Liver (tissue), 9 donors: ENCODE data around the gene ZNF101. TPM values are rescaled to one million over a fixed set of nuclear protein-coding genes. Genes with fewer than 3 reads are reported as not detected.

ENCODE experiments used
- DNase-seq: peaks from one replicate; pipeline ENCODE4 v3.0.0-alpha.2; 2017; ENCODE audit warnings: low spot score
- H3K27ac ChIP-seq, 2 donors: one replicate each; pipeline ENCODE4 v1.7.0; 2013; ENCODE audit warnings: inconsistent platforms in 2 of 2, low read length in 2 of 2, control low read depth in 1 of 2, low read depth in 1 of 2, mild to moderate bottlenecking in 1 of 2
- H3K27me3 ChIP-seq, 4 donors: one replicate each; pipeline versions ENCODE4 v1.6.1 to v1.7.0; 2013; ENCODE audit warnings: low read length in 3 of 4, inconsistent platforms in 1 of 4, mild to moderate bottlenecking in 1 of 4, moderate library complexity in 1 of 4; ENCODE audit not compliant: control insufficient read depth in 4 of 4, insufficient read depth in 4 of 4
- H3K36me3 ChIP-seq, 4 donors: one replicate each; pipeline versions ENCODE4 v1.6.1 to v1.7.0; 2013; ENCODE audit warnings: low read length in 3 of 4, mild to moderate bottlenecking in 3 of 4, low read depth in 1 of 4, moderate library complexity in 1 of 4; ENCODE audit not compliant: control insufficient read depth in 4 of 4, insufficient read depth in 3 of 4
- H3K4me1 ChIP-seq, 4 donors: one replicate each; pipeline versions ENCODE4 v1.6.1 to v1.7.0; 2013; ENCODE audit warnings: low read length in 3 of 4, mild to moderate bottlenecking in 3 of 4, moderate library complexity in 1 of 4; ENCODE audit not compliant: control insufficient read depth in 4 of 4, insufficient read depth in 4 of 4
- H3K4me3 ChIP-seq, 3 donors: one replicate each; pipeline versions ENCODE4 v1.6.1 to v1.7.0; 2013; ENCODE audit warnings: low read length in 3 of 3, control low read depth in 1 of 3, low read depth in 1 of 3, mild to moderate bottlenecking in 1 of 3
- H3K9ac ChIP-seq, 2 donors: one replicate each; pipeline ENCODE4 v1.7.0; 2013; ENCODE audit warnings: low read length in 2 of 2, mild to moderate bottlenecking in 2 of 2, moderate library complexity in 2 of 2, control low read depth in 1 of 2, low read depth in 1 of 2
- H3K9me3 ChIP-seq, 4 donors: one replicate each; pipeline versions ENCODE4 v1.6.1 to v1.7.0; 2013; ENCODE audit warnings: low read length in 3 of 4; ENCODE audit not compliant: control insufficient read depth in 4 of 4
- EGR1 ChIP-seq, 2 donors: IDR thresholded peaks; 2 replicates each; pipeline ENCODE4 v1.6.1; 2016 to 2018; ENCODE audit warnings: antibody characterized with exemption in 2 of 2, low read depth in 2 of 2
- HNF4G ChIP-seq: IDR thresholded peaks from 2 replicates; pipeline ENCODE4 v1.6.1; 2016; ENCODE audit warnings: antibody characterized with exemption
- NR2F2 ChIP-seq: IDR thresholded peaks from 2 replicates; pipeline ENCODE4 v1.6.1; 2016; ENCODE audit warnings: antibody characterized with exemption
- SP1 ChIP-seq: IDR thresholded peaks from 2 replicates; pipeline ENCODE4 v1.6.1; 2018; ENCODE audit warnings: antibody characterized with exemption, mild to moderate bottlenecking
- TAF1 ChIP-seq: conservative IDR thresholded peaks from 2 replicates; pipeline ENCODE4 v1.6.1; 2016; ENCODE audit warnings: antibody characterized with exemption, mild to moderate bottlenecking
- YY1 ChIP-seq: IDR thresholded peaks from 2 replicates; pipeline ENCODE4 v1.6.1; 2016; ENCODE audit warnings: antibody characterized with exemption, mild to moderate bottlenecking
- WGBS: extraction: QIAGEN DNeasy Blood & Tissue Kit; methylation state at CpG from one replicate; pipeline ENCODE4 v1.1.7; 2013; 5-methylcytosine and 5-hydroxymethylcytosine counted together
- polyA plus RNA-seq, 2 donors: library from polyadenylated mRNA; stranded (reverse) in 1 of 2; unstranded in 1 of 2; fragments of 200-250 nt in 1 of 2; fragments of >200 nt in 1 of 2; fragmentation: Nextera tagmentation in 1 of 2; extraction: Ambion mirVana in 1 of 2; gene quantifications; one replicate each; pipeline versions ENCODE4 v1.2.1 to v1.2.3, GENCODE V29; 2013 to 2015
- total RNA-seq, 2 donors: library from RNA; depleted of rRNA; stranded (reverse); fragments of >200 nt; gene quantifications; one replicate each; pipeline ENCODE4 v1.2.3, GENCODE V29; 2014
- TF ChIP-seq, protein P1 (sequence below): fragments of 150-350 bp; IDR thresholded peaks from 2 replicates; pipeline ENCODE4 v1.5.1; 2017; ENCODE audit warnings: improper control_type of control experiment, low read depth, low read length; ENCODE audit not compliant: missing input control
- TF ChIP-seq, protein P2 (sequence below): IDR thresholded peaks from 2 replicates; pipeline ENCODE4 v1.6.1; 2016; ENCODE audit warnings: antibody characterized with exemption, mild to moderate bottlenecking
- TF ChIP-seq, protein P3 (sequence below): IDR thresholded peaks from 2 replicates; pipeline ENCODE4 v1.6.1; 2016; ENCODE audit warnings: antibody characterized with exemption
- TF ChIP-seq, protein P4 (sequence below): IDR thresholded peaks from 2 replicates; pipeline ENCODE4 v1.6.1; 2016; ENCODE audit warnings: antibody characterized with exemption
- donor health status: healthy.
- donor health status: healthy.
- donor health status: healthy.
- donor health status: healthy.
- donor health status: healthy.

The ZNF101 gene
- total and polyA plus RNA-seq, 4 donors, result 1.5 to 6.9 (median 3.5) TPM

DNA sequence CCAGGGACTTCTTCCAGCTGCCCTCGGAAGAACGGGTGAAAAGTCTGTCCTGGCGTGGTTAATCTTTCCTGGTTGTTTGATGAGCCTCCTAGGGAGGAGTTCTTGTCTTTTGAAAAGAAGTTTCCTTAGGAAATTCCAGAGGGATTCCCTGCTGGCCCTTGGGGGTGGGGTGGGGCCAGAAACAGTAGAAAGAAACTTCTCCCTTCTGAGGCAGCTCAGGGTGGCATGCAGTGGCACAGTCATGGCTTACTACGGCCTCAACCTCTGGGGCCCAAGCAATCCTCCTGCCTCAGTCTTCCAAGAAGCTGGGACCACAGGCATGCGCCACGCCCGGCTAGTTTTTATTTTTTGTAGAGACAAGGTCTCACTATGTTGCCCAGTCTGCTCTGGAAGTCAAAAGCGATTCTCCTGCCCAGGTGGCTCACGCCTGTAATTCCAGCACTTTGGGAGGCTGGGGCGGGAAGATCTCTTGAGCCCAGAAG lies 1.5 kb downstream of the ZNF101 start:
- TF ChIP-seq NR2F2, result no peak
- peaks cover 4 to 11% (median 5%) of the 10 kb centered on the region in 4 donors for H3K4me1 ChIP-seq
- peak overlapping the region in 1 of 3 donors; percentile 7 for H3K4me3 ChIP-seq
- H3K36me3 ChIP-seq, result no peaks in the 10 kb centered on the region
- no peaks in the 10 kb centered on the region for H3K27me3 ChIP-seq
- WGBS, result 84% methylated on average over 10 of the region's 10 CpGs
- no peak overlapping the region for H3K9ac ChIP-seq
- H3K27ac ChIP-seq, result no peak overlapping the region
- peaks cover 0 to 8% (median 2%) of the 10 kb centered on the region in 4 donors for H3K9me3 ChIP-seq
- DNase-seq, result no peak

- WGBS, result 95% methylated on average over 3 of the region's 3 CpGs
- H3K36me3 ChIP-seq, result peaks cover 3 to 22% (median 17%) of the 10 kb centered on the region in 4 donors
- DNase-seq, result no peak
- H3K4me3 ChIP-seq, result no peak overlapping the region
- TF ChIP-seq, protein P1, sequence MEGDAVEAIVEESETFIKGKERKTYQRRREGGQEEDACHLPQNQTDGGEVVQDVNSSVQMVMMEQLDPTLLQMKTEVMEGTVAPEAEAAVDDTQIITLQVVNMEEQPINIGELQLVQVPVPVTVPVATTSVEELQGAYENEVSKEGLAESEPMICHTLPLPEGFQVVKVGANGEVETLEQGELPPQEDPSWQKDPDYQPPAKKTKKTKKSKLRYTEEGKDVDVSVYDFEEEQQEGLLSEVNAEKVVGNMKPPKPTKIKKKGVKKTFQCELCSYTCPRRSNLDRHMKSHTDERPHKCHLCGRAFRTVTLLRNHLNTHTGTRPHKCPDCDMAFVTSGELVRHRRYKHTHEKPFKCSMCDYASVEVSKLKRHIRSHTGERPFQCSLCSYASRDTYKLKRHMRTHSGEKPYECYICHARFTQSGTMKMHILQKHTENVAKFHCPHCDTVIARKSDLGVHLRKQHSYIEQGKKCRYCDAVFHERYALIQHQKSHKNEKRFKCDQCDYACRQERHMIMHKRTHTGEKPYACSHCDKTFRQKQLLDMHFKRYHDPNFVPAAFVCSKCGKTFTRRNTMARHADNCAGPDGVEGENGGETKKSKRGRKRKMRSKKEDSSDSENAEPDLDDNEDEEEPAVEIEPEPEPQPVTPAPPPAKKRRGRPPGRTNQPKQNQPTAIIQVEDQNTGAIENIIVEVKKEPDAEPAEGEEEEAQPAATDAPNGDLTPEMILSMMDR, result no peak
- TF ChIP-seq, protein P2, sequence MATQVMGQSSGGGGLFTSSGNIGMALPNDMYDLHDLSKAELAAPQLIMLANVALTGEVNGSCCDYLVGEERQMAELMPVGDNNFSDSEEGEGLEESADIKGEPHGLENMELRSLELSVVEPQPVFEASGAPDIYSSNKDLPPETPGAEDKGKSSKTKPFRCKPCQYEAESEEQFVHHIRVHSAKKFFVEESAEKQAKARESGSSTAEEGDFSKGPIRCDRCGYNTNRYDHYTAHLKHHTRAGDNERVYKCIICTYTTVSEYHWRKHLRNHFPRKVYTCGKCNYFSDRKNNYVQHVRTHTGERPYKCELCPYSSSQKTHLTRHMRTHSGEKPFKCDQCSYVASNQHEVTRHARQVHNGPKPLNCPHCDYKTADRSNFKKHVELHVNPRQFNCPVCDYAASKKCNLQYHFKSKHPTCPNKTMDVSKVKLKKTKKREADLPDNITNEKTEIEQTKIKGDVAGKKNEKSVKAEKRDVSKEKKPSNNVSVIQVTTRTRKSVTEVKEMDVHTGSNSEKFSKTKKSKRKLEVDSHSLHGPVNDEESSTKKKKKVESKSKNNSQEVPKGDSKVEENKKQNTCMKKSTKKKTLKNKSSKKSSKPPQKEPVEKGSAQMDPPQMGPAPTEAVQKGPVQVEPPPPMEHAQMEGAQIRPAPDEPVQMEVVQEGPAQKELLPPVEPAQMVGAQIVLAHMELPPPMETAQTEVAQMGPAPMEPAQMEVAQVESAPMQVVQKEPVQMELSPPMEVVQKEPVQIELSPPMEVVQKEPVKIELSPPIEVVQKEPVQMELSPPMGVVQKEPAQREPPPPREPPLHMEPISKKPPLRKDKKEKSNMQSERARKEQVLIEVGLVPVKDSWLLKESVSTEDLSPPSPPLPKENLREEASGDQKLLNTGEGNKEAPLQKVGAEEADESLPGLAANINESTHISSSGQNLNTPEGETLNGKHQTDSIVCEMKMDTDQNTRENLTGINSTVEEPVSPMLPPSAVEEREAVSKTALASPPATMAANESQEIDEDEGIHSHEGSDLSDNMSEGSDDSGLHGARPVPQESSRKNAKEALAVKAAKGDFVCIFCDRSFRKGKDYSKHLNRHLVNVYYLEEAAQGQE, result no peak
- TF ChIP-seq SP1 (no peak), EGR1 (IDR thresholded peaks at IDR 0.05; ENCODE audit: low read depth in 2 of 2) (no peak), YY1 (no peak), HNF4G (no peak), TAF1 (no peak)
- TF ChIP-seq, protein P3, sequence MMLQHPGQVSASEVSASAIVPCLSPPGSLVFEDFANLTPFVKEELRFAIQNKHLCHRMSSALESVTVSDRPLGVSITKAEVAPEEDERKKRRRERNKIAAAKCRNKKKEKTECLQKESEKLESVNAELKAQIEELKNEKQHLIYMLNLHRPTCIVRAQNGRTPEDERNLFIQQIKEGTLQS, result no peak
- TF ChIP-seq, protein P4, sequence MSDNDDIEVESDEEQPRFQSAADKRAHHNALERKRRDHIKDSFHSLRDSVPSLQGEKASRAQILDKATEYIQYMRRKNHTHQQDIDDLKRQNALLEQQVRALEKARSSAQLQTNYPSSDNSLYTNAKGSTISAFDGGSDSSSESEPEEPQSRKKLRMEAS, result no peak
- no peak overlapping the region for H3K9ac ChIP-seq
- H3K27ac ChIP-seq, result no peak overlapping the region
- H3K9me3 ChIP-seq, result peaks cover 4 to 18% (median 11%) of the 10 kb centered on the region in 4 donors
- H3K27me3 ChIP-seq, result no peaks in the 10 kb centered on the region
- H3K4me1 ChIP-seq, result peaks cover 4 to 11% (median 5%) of the 10 kb centered on the region in 4 donors
Observed at GRCh38 chr19:19672816-19673215, 4.2 kb downstream of the ZNF101 start.

DNA sequence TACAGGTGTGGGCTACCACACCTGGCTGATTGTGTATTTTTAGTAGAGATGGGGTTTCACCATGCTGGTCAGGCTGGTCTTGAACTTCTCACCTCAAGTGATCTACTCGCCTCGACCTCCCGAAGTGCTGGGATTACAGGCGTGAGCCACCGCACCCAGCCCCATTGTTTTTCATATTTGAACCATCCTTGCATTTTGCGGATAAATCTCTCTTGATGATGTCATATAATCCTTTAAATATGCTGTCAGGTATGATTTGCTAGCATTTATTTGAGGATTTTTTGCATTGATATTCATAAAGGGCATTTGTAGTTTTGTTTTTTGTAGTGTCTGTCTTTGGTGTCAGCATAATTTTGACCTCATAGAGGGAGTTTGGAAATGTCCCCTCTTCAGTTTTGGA lies 5.7 kb downstream of the ZNF101 start:
- H3K27me3 ChIP-seq, result no peaks in the 10 kb centered on the region
- H3K4me3 ChIP-seq, result no peak overlapping the region
- H3K9me3 ChIP-seq, result peaks cover 11 to 32% (median 19%) of the 10 kb centered on the region in 4 donors
- peaks cover 0 to 6% (median 3%) of the 10 kb centered on the region in 4 donors for H3K4me1 ChIP-seq
- DNase-seq, result no peak
- H3K27ac ChIP-seq, result no peak overlapping the region
- 98% methylated on average over 6 of the region's 6 CpGs for WGBS
- TF ChIP-seq EGR1 (IDR thresholded peaks at IDR 0.05; ENCODE audit: low read depth in 2 of 2), result no peak
- H3K9ac ChIP-seq, result no peak overlapping the region
- peaks cover 9 to 34% (median 29%) of the 10 kb centered on the region in 4 donors for H3K36me3 ChIP-seq
